ENCODE results near the gene TMEM60.

DNA sequence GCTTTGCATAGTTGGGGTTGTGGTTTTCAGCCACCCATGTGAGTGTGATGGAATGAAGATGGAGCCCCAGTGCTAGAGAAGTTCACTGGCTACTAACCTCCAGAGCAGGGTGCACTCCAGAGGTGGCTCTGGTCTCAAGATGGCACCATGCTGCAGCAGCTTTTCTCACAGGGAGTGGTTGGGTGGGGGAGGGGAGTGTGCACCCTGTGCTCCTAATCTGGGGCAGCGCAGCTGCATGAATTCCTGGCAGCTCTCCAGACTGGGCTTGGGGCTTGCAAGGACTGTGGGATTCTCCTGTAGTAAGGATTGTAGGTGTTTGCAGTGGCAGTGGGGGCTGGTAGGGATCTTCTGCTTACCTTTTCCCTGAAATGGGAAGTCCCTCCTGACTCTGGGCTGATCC lies 24.0 kb upstream of the TMEM60 start:
- TF ChIP-seq CTCF (IDR thresholded peaks at IDR 0.05; ENCODE audit: low read depth, low read length): no peak
- no peak for TF ChIP-seq EZH2phosphoT487 (IDR thresholded peaks at IDR 0.05; ENCODE audit: low read depth)

Measured in OCI-LY3 (cell line).